ENCODE data around the gene DOCK1.

Gene DOCK1

GRCh38 chr10:127194111-127194510 lies 288.9 kb downstream of the DOCK1 start:
- no peak for DNase-seq

- DNase-seq: no peak
These were observed 289.4 kb downstream of the DOCK1 start for GRCh38 chr10:127194599-127194998.

- no peak for DNase-seq
These were observed 289.8 kb downstream of the DOCK1 start for GRCh38 chr10:127195041-127195506.

GRCh38 chr10:127195571-127196281 lies 290.5 kb downstream of the DOCK1 start:
- no peak for DNase-seq

- no peak for DNase-seq
These were observed 291.3 kb downstream of the DOCK1 start, which contains the start of gene INSYN2A for GRCh38 chr10:127196282-127197153. INSYN2A (minus strand) TSS chr10:127196591; CDS start chr10:127176395, 20,196 bp downstream.

- no peak for DNase-seq
These were observed 291.9 kb downstream of the DOCK1 start for GRCh38 chr10:127197154-127197432.

GRCh38 chr10:127198307-127198706 lies 293.1 kb downstream of the DOCK1 start:
- no peak for DNase-seq

- no peak for DNase-seq
These were observed 293.5 kb downstream of the DOCK1 start for GRCh38 chr10:127198721-127199120.

- no peak for DNase-seq
These were observed 295.4 kb downstream of the DOCK1 start for GRCh38 chr10:127200646-127201045.

GRCh38 chr10:127203067-127203466 lies 297.8 kb downstream of the DOCK1 start:
- no peak for DNase-seq

- DNase-seq: no peak
These were observed 301.9 kb downstream of the DOCK1 start for GRCh38 chr10:127207081-127207480.

GRCh38 chr10:127210936-127211466 lies 305.8 kb downstream of the DOCK1 start:
- DNase-seq: no peak

GRCh38 chr10:127215866-127216265 lies 310.6 kb downstream of the DOCK1 start:
- DNase-seq: no peak

- DNase-seq: no peak
These were observed 311.0 kb downstream of the DOCK1 start for GRCh38 chr10:127216274-127216673.

- no peak for DNase-seq
These were observed 311.6 kb downstream of the DOCK1 start for GRCh38 chr10:127216786-127217185.

GRCh38 chr10:127218658-127219057 lies 313.4 kb downstream of the DOCK1 start:
- no peak for DNase-seq

GRCh38 chr10:127221281-127221680 lies 316.1 kb downstream of the DOCK1 start:
- DNase-seq: no peak

GRCh38 chr10:127227027-127227426 lies 321.8 kb downstream of the DOCK1 start:
- no peak for DNase-seq

GRCh38 chr10:127227663-127228062 lies 322.4 kb downstream of the DOCK1 start:
- DNase-seq: no peak

- no peak for DNase-seq
These were observed 323.1 kb downstream of the DOCK1 start for GRCh38 chr10:127228195-127228787.

- no peak for DNase-seq
These were observed 329.1 kb downstream of the DOCK1 start for GRCh38 chr10:127234306-127234800.

GRCh38 chr10:127236266-127236665 lies 331.0 kb downstream of the DOCK1 start:
- no peak for DNase-seq

GRCh38 chr10:127242914-127243313 lies 337.7 kb downstream of the DOCK1 start:
- DNase-seq: no peak

Data from Kasumi-1 (cell line).